Activated CD4-positive, alpha-beta T cell treated with anti-CD3 and anti-CD28 coated beads, Interleukin-2, amount 50 U/mL, for 48 hours (primary cell): ENCODE measurements around the gene CCDC142.
"Not testable (repeated sequence)": the region's sequence is repeated elsewhere in the genome, so short reads cannot be mapped to it uniquely, and the experiment has no call there.

Experiments
- DNase-seq, 2 experiments: peaks; one replicate each; pipeline ENCODE4 v3.0.0-alpha.2; 2020

The CCDC142 gene

GRCh38 chr2:74470742-74471141, 12.1 kb downstream of the CCDC142 start:
- not testable (repeated sequence) for DNase-seq

- no peak for DNase-seq
Measured at GRCh38 chr2:74464406-74464805, 18.4 kb downstream of the CCDC142 start.

- DNase-seq = no peak
Measured at GRCh38 chr2:74462786-74463105, 20.1 kb downstream of the CCDC142 start.

GRCh38 chr2:74462054-74462785, 20.6 kb downstream of the CCDC142 start:
- DNase-seq = no peak

GRCh38 chr2:74461187-74462053, 21.4 kb downstream of the CCDC142 start:
- no peak for DNase-seq

- DNase-seq = not testable (repeated sequence)
Measured at GRCh38 chr2:74460187-74460586, 22.6 kb downstream of the CCDC142 start.

- DNase-seq = not testable (repeated sequence)
Measured at GRCh38 chr2:74459503-74460118, 23.2 kb downstream of the CCDC142 start.

GRCh38 chr2:74458938-74459363, 23.8 kb downstream of the CCDC142 start:
- no peak for DNase-seq

- peak; percentile 98 to 99 for DNase-seq
Measured at GRCh38 chr2:74458132-74458937, 24.5 kb downstream of the CCDC142 start, which contains the start of gene WBP1. TSS of gene WBP1 (plus strand) at chr2:74458438. CDS start at chr2:74458603, 165 bp downstream.

- peak; percentile 82 to 87 for DNase-seq
Measured at GRCh38 chr2:74457549-74458131, 25.2 kb downstream of the CCDC142 start.

GRCh38 chr2:74457129-74457548, 25.7 kb downstream of the CCDC142 start:
- no peak for DNase-seq

- peak; percentile 97 to 98 for DNase-seq
Measured at GRCh38 chr2:74454654-74455511, 27.9 kb downstream of the CCDC142 start, which contains the start of gene INO80B. TSS of gene INO80B (plus strand) at chr2:74455087. CDS start at chr2:74455117, 30 bp downstream.

- no peak for DNase-seq
Measured at GRCh38 chr2:74450570-74451190, 32.1 kb downstream of the CCDC142 start.

- DNase-seq = no peak
Measured at GRCh38 chr2:74448771-74449170, 34.0 kb downstream of the CCDC142 start.

GRCh38 chr2:74447230-74447999, 35.4 kb downstream of the CCDC142 start:
- no peak for DNase-seq

GRCh38 chr2:74444498-74445318, 38.1 kb downstream of the CCDC142 start:
- DNase-seq = no peak

GRCh38 chr2:74442483-74443297, 40.1 kb downstream of the CCDC142 start:
- DNase-seq = not testable (repeated sequence)
